Prostate gland (tissue), 2 donors: ENCODE results near the gene BICDL2. TPM values are rescaled to one million over a fixed set of nuclear protein-coding genes. Genes with fewer than 3 reads are reported as not detected.
"Not testable (repeated sequence)": the region's sequence is repeated elsewhere in the genome, so short reads cannot be mapped to it uniquely, and the experiment has no call there.

Experiments
- DNase-seq: peaks from one replicate; pipeline ENCODE4 v3.0.0-alpha.2; 2019; ENCODE audit warnings: low spot score
- H3K27ac ChIP-seq, 2 donors: fragments of 200-600 bp; sonication (generic); 2 replicates each; pipeline ENCODE4 v1.5.1; 2017 to 2019
- H3K27me3 ChIP-seq: fragments of 200-600 bp; sonication (generic); replicated peaks from 2 replicates; pipeline ENCODE4 v1.5.1; 2019; ENCODE audit not compliant: insufficient read depth
- H3K36me3 ChIP-seq, 2 donors: fragments of 200-600 bp; sonication (generic); 1 replicate in 1 of 2; 2 replicates in 1 of 2; pipeline versions ENCODE4 v1.5.1 to v1.8.1; 2017 to 2019
- H3K4me1 ChIP-seq: fragments of 200-600 bp; sonication (generic); replicated peaks from 2 replicates; pipeline ENCODE4 v1.5.1; 2019
- H3K4me3 ChIP-seq, 2 donors: fragments of 200-600 bp; sonication (generic); 2 replicates each; pipeline ENCODE4 v1.5.1; 2017 to 2019
- H3K9me3 ChIP-seq: fragments of 200-600 bp; sonication (generic); 2 replicates; pipeline ENCODE4 v1.5.1; 2017
- CTCF ChIP-seq, 4 experiments: fragments of 200-600 bp in 2 of 4; fragments of 450-650 bp in 2 of 4; sonication (generic) in 2 of 4; IDR thresholded peaks; 1 replicate in 3 of 4; 2 replicates in 1 of 4; pipeline ENCODE4 v1.5.1; 2016 to 2019; ENCODE audit warnings: antibody characterized with exemption in 4 of 4, mild to moderate bottlenecking in 2 of 4, moderate library complexity in 2 of 4
- POLR2A ChIP-seq: fragments of 450-650 bp; IDR thresholded peaks from one replicate; pipeline ENCODE4 v1.6.1; 2016; ENCODE audit warnings: antibody characterized with exemption, mild to moderate bottlenecking
- POLR2AphosphoS5 ChIP-seq: sonication (generic); formaldehyde crosslinking; IDR thresholded peaks from one replicate; pipeline ENCODE4 v1.6.1; 2017; ENCODE audit warnings: antibody characterized with exemption
- WGBS: methylation state at CpG from one replicate; pipeline ENCODE4 v1.1.5; 2018; 5-methylcytosine and 5-hydroxymethylcytosine counted together
- intact Hi-C: fragments of 100-400 bp; cut with DNase I; formaldehyde crosslinking; loops from one replicate; pipeline ENCODE4 v1.14.2; 2022
- total RNA-seq, 2 donors: library from RNA; depleted of rRNA; stranded (reverse); fragments of >200 nt; gene quantifications; one replicate each; pipeline ENCODE4 v1.1.0, GENCODE V29; 2016

Gene BICDL2
- total RNA-seq, 2 donors from 2014 or later = 54.6 to 59.6 TPM

- TF ChIP-seq POLR2AphosphoS5 (no peak), POLR2A (no peak), CTCF (IDR thresholded peaks at IDR 0.05) (no peak)
- Histone ChIP-seq H3K9me3 (no peaks in the 10 kb centered on the region), H3K4me1 (no peaks in the 10 kb centered on the region), H3K4me3 (no peak overlapping the region), H3K27me3 (no peaks in the 10 kb centered on the region), H3K36me3 (no peaks in the 10 kb centered on the region), H3K27ac (no peak overlapping the region)
- intact Hi-C loops = no loop called here
- no peak for DNase-seq
- 84% methylated on average over 17 of the region's 17 CpGs for WGBS
These were observed 43.3 kb upstream of the BICDL2 start for GRCh38 chr16:3080024-3080423.

- no peak for DNase-seq
- no peak overlapping the region for H3K27ac ChIP-seq
- no peaks in the 10 kb centered on the region for H3K36me3 ChIP-seq
- intact Hi-C loops = no loop called here
- H3K4me1 ChIP-seq = no peaks in the 10 kb centered on the region
- no peak overlapping the region for H3K4me3 ChIP-seq
- WGBS = 71% methylated on average over 6 of the region's 6 CpGs
- H3K9me3 ChIP-seq = no peaks in the 10 kb centered on the region
- TF ChIP-seq POLR2A (no peak), POLR2AphosphoS5 (no peak), CTCF (IDR thresholded peaks at IDR 0.05) (no peak)
- H3K27me3 ChIP-seq = no peaks in the 10 kb centered on the region
These were observed 39.8 kb upstream of the BICDL2 start for GRCh38 chr16:3076577-3076976.

GRCh38 chr16:3075946-3076345 lies 39.2 kb upstream of the BICDL2 start:
- H3K36me3 ChIP-seq, H3K27me3 ChIP-seq, DNase-seq, H3K4me3 ChIP-seq, H3K9me3 ChIP-seq, H3K27ac ChIP-seq, H3K4me1 ChIP-seq, intact Hi-C loops: not testable (repeated sequence)
- 90% methylated on average over 6 of the region's 6 CpGs for WGBS

- Histone ChIP-seq H3K27me3 (no peaks in the 10 kb centered on the region), H3K27ac (no peak overlapping the region), H3K36me3 (no peaks in the 10 kb centered on the region), H3K4me1 (no peaks in the 10 kb centered on the region), H3K9me3 (no peaks in the 10 kb centered on the region), H3K4me3 (no peak overlapping the region)
- DNase-seq = no peak
- intact Hi-C loops = no loop called here
- TF ChIP-seq CTCF (IDR thresholded peaks at IDR 0.05) = no peak
- 41% methylated on average over 10 of the region's 10 CpGs for WGBS
These were observed 38.8 kb upstream of the BICDL2 start for GRCh38 chr16:3075523-3075915.

GRCh38 chr16:3074860-3075522 lies 38.2 kb upstream of the BICDL2 start:
- intact Hi-C loops = no loop called here
- no peak overlapping the region for H3K27ac ChIP-seq
- DNase-seq = no peak
- TF ChIP-seq POLR2AphosphoS5 = no peak
- TF ChIP-seq CTCF (IDR thresholded peaks at IDR 0.05) = no peak
- no peak for TF ChIP-seq POLR2A
- no peaks in the 10 kb centered on the region for H3K4me1 ChIP-seq
- WGBS = 54% methylated on average over 9 of the region's 9 CpGs
- no peaks in the 10 kb centered on the region for H3K9me3 ChIP-seq
- H3K27me3 ChIP-seq = no peaks in the 10 kb centered on the region
- H3K4me3 ChIP-seq = no peak overlapping the region
- no peaks in the 10 kb centered on the region for H3K36me3 ChIP-seq
